Calu3 (cell line): ENCODE measurements around the gene ZNF408. TPM values are rescaled to one million over a fixed set of nuclear protein-coding genes. Genes with fewer than 3 reads are reported as not detected.

ENCODE experiments used
- BruUV-seq: library from RNA; stranded (reverse); fragments of 400-500 nt; replicated peaks from 2 replicates; lab custom pipeline; 2021; lab: Mats Ljungman, UMichigan
- CTCF ChIA-PET: fragments of 300-600 bp; sonication (Branson Sonifier 250); formaldehyde crosslinking; loops from one replicate; lab custom pipeline; 2022; ENCODE audit warnings: antibody characterized with exemption; lab: Charles Lee
- DNase-seq: peaks from one replicate; pipeline ENCODE4 v3.0.0; 2022
- H3K27ac Mint-ChIP-seq: one replicate; pipeline ENCODE4 v1.8.0; 2022; ENCODE audit warnings: mixed read lengths; ENCODE audit not compliant: unreplicated experiment
- H3K27me3 Mint-ChIP-seq: one replicate; pipeline ENCODE4 v1.8.0; 2022; ENCODE audit warnings: mixed read lengths; ENCODE audit not compliant: unreplicated experiment
- H3K36me3 Mint-ChIP-seq: one replicate; pipeline ENCODE4 v1.8.0; 2022; ENCODE audit warnings: mild to moderate bottlenecking, moderate library complexity, mixed read lengths; ENCODE audit not compliant: insufficient read depth, unreplicated experiment
- H3K4me1 Mint-ChIP-seq: one replicate; pipeline ENCODE4 v1.8.0; 2022; ENCODE audit warnings: mild to moderate bottlenecking, low read depth, mixed read lengths; ENCODE audit not compliant: unreplicated experiment
- H3K4me3 Mint-ChIP-seq: one replicate; pipeline ENCODE4 v1.8.0; 2022; ENCODE audit warnings: mild to moderate bottlenecking, low read depth, moderate library complexity, mixed read lengths; ENCODE audit not compliant: unreplicated experiment
- H3K9me3 Mint-ChIP-seq: one replicate; pipeline ENCODE4 v1.8.0; 2022; ENCODE audit warnings: low read depth, mixed read lengths; ENCODE audit not compliant: unreplicated experiment
- intact Hi-C: fragments of 100-400 bp; cut with micrococcal nuclease; formaldehyde crosslinking; loops from one replicate; pipeline ENCODE4 v1.10.0; 2022; ENCODE audit not compliant: unreplicated experiment
- total RNA-seq: library from RNA; stranded (reverse); gene quantifications from 2 replicates; pipeline ENCODE4 v1.2.3, GENCODE V29; 2022
- TF ChIP-seq, protein P1 (sequence below): fragments of 200-600 bp; IDR thresholded peaks from one replicate; pipeline ENCODE4 v1.8.0; 2022; ENCODE audit warnings: antibody characterized with exemption; ENCODE audit not compliant: unreplicated experiment

The ZNF408 gene
- total RNA-seq, 1 experiment from 2014 or later = 15.5 TPM

DNA sequence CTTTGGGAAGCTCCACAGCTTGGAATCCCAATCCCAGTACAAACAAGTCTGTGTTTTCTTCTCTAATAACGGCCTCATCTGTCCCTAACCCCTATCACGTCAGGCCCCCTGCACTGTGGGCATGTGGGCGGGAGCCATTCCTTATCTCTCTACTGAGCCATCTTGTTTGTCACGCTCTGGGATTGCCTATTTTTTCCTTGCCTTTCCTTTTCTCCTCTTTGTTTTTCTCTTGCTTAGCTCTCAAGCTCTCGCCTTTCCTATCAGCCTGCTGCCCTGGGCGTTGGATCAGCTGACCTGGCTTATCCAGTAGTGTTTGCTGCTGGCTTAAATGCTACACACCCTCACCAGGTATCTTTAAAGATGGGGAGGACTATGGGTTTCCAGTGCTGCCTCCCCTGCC, 36.2 kb upstream of the ZNF408 start:
- Mint-ChIP-seq H3K4me1 (no peaks in the 10 kb centered on the region), H3K27me3 (no peaks in the 10 kb centered on the region), H3K4me3 (no peak overlapping the region), H3K27ac (no peak overlapping the region), H3K9me3 (no peaks in the 10 kb centered on the region), H3K36me3 (peaks cover 36% of the 10 kb centered on the region)
- TF ChIP-seq, protein P1, sequence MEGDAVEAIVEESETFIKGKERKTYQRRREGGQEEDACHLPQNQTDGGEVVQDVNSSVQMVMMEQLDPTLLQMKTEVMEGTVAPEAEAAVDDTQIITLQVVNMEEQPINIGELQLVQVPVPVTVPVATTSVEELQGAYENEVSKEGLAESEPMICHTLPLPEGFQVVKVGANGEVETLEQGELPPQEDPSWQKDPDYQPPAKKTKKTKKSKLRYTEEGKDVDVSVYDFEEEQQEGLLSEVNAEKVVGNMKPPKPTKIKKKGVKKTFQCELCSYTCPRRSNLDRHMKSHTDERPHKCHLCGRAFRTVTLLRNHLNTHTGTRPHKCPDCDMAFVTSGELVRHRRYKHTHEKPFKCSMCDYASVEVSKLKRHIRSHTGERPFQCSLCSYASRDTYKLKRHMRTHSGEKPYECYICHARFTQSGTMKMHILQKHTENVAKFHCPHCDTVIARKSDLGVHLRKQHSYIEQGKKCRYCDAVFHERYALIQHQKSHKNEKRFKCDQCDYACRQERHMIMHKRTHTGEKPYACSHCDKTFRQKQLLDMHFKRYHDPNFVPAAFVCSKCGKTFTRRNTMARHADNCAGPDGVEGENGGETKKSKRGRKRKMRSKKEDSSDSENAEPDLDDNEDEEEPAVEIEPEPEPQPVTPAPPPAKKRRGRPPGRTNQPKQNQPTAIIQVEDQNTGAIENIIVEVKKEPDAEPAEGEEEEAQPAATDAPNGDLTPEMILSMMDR = no peak
- DNase-seq = no peak
- BruUV-seq = no TSS peak
- intact Hi-C loops = no loop called here
- CTCF ChIA-PET = no interaction called here

DNA sequence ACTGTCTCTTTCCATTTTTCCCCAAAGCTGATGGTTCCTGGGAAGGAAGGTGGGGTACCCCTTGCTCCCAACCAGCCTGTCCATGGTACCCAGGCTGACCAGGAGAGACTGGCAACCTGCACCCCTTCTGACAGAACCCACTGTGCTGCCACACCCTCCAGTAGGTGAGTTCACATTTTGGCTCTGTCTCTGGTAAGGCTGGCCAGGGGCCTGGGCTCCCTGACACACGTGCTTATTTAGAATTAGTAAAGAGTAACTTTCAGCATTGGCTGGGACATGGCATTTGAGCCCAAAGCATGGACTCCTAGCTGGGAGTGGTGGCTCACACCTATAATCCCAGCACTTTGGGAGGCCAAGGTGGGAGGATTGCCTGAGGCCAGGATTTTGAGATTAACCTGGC, 35.5 kb upstream of the ZNF408 start:
- Mint-ChIP-seq H3K4me1 (no peaks in the 10 kb centered on the region), H3K36me3 (peaks cover 40% of the 10 kb centered on the region), H3K4me3 (no peak overlapping the region), H3K27ac (no peak overlapping the region), H3K27me3 (no peaks in the 10 kb centered on the region), H3K9me3 (no peaks in the 10 kb centered on the region)
- intact Hi-C loops = no loop called here
- TF ChIP-seq, protein P1 = no peak
- CTCF ChIA-PET = no interaction called here
- no peak for DNase-seq
- BruUV-seq = no TSS peak

DNA sequence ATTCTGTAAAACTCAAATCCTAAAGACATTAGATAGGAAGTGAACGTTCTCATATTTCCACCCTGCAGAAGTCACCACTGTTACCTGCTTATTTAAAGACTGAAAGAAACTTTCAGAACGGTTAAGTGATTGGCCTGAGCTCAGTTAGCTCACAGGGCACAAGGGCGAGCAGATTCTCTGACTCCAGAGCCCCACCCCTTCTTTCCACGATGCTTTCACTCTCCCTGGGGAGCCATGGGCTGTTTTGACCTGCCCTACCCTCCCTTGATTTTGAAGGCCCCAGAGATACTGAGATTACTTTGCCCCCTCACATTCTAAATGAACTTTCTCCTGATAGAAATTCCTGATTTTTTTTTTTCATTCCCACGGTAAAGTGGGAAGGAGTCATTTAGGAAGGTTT, 34.3 kb upstream of the ZNF408 start:
- DNase-seq = no peak
- H3K4me3 Mint-ChIP-seq = no peak overlapping the region
- intact Hi-C loops = no loop called here
- TF ChIP-seq, protein P1 = no peak
- BruUV-seq = no TSS peak
- no peaks in the 10 kb centered on the region for H3K27me3 Mint-ChIP-seq
- no peaks in the 10 kb centered on the region for H3K4me1 Mint-ChIP-seq
- CTCF ChIA-PET = interaction anchor here (1.0 kb wide), 1 partner anchor 9 kb away, joined by 3 read pairs; no protein-coding TSS in a partner anchor
- H3K27ac Mint-ChIP-seq = no peak overlapping the region
- H3K9me3 Mint-ChIP-seq = no peaks in the 10 kb centered on the region
- peaks cover 38% of the 10 kb centered on the region for H3K36me3 Mint-ChIP-seq

DNA sequence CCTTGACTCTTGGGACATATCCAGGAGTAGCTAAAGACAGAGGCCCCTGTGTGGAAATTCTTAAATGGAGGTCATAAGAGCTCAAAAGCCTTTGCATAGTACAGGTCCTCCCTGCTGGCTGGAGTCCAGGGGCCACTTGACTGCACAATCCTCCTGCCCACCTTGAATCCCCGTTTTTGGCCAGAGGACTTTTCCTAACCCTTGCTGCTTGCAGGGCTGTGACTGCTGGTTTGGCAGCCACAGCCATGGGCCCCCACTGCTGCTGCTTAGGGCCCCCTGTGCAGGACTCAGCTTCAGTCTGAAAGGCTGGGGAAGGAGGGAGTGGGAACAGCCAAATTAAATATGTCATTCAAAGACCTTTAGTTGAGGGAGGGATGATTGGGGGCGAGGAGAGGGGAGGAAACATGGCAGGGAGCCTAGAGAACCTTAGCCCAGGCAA, 33.8 kb upstream of the ZNF408 start:
- no TSS peak for BruUV-seq
- intact Hi-C loops = no loop called here
- Mint-ChIP-seq H3K9me3 (no peaks in the 10 kb centered on the region), H3K4me1 (no peaks in the 10 kb centered on the region), H3K27ac (no peak overlapping the region), H3K27me3 (no peaks in the 10 kb centered on the region), H3K36me3 (peaks cover 34% of the 10 kb centered on the region), H3K4me3 (no peak overlapping the region)
- TF ChIP-seq, protein P1 = no peak
- CTCF ChIA-PET = interaction anchor here (1.0 kb wide), 1 partner anchor 9 kb away, joined by 3 read pairs; no protein-coding TSS in a partner anchor
- DNase-seq = no peak
